COR-L47 (cell line): Measurements from ENCODE around the gene HAGHL.
"Not testable (repeated sequence)": the region's sequence is repeated elsewhere in the genome, so short reads cannot be mapped to it uniquely, and the experiment has no call there.

ENCODE experiments used
- DNase-seq: peaks from one replicate; lab custom pipeline; 2025; lab: John Stamatoyannopoulos, UW

HAGHL gene

DNA sequence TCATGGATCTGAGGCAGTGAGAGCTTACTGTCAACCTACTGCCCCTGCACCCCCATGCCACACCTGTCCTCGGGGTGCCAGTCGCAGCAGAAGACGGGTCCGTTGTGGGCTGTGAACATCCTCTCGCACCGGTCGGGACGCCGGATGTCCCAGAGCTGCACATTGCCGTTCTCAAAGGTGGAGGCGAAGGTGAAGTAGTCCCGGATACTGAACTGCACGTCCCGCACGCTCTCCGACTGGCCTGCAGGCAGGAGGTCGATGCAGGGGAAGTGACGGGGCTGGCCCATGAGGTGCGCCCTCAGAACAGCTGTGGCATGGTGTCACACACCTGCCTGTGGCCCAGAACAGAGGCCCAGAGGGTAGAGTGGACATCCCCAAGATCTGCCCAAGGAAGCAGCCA is 39.4 kb upstream of the HAGHL start:
- DNase-seq: no peak

DNA sequence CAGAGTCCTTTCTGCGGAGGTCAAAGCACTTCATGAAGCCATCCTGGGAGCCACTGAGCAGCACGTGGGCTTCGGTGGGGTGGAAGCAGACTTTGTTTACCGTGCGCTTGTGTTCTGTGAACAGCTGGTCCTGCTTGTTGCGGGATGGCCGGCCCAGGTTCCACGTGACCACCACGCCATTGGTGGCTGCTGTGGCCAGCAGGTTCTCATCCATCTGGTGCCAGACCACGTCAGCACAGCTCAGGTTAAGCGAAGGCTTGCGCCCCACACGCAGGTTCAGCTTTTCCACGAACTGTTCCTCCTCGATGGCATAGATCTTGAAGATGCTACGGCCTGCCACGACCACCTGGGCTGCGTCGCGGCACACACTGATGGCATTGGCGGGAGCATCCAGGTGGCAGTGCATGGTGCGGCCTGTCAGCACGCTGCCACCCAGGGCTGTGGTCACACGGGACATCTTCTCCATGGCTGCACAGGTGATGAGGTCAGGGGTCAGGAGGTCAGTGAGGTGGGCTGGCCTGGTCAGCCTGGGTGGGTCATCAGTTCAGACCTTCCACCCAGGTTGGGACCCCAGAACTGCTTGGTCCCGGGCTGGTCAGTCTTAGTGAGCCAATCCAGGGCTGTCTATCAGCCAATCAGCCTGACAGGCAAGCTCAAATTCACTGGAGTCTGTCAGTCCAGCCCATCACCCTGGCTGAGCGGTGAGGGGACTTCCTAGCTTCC is 37.6 kb upstream of the HAGHL start:
- no peak for DNase-seq

DNA sequence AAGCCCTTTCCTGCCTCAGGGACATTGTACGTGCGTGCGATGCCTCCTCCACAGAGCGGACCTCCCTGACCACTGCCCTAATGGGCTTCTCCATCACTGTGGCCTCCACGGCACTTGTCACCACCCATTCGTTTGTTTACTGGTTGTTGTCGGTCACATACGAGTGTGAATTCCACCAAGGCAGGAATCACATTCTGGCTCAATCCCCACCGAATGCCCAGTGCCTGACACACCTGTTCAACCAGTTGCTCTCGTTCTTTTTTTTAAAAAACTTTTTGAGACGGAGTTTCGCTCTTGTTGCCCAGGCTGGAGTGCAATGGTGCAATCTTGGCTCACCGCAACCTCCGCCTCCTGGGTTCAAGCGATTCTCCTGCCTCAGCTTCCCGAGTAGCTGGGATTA is 35.7 kb upstream of the HAGHL start:
- not testable (repeated sequence) for DNase-seq

DNA sequence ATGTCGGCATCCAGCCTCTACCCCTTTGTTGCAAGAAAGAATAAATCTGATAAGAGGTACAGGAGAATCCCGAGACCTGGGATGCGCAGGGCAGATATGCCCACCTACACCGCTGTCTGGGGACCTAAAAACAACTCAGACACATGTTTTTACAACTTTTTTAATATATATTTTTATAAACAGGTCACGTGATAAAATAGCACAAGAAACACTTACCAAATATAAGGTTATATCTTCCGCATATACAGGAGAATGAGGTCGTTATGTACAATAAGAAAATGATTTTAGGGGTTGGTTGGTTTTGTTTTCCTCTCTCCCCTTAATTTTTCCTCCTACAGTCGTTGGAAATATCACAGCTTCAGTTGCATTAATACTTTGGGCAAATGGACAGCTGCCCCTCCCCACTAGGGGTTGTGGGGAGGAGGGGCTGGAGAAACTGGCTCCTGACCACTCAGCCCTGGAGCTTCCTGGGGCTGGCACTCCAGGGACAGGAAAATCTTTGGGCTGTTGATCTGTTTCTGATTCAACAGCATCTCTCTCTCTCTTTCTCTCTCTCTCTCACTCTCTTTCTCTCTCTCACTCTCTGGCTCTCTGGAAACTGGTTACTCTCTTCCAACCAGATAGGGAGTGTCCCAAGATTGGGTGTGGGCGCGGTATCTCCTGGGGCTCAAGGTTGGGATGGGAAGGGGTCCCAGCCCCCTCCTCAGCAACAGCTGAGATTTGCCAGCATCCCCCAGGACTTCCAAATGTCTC is 34.4 kb upstream of the HAGHL start:
- no peak for DNase-seq

DNA sequence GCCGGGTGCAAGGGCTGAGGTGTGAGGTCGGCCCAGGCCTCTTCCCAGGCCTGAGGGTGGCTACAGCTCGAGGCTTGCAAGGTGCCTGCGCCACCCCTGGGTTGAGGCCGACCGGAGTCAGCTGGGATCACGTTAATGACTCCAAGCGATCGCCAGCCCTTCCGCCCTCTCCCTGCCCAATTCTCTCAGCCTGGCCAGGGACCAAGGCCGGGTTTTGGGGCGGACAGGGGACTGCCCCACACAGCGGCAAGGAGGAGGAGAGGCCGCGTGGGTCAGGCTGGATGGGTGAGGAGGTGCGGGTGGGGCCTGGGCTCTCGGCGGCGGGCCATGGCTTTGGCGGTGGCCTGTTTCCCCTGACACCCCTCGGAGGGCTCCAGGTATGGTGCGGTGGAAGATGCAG is 33.5 kb upstream of the HAGHL start:
- DNase-seq: no peak

DNA sequence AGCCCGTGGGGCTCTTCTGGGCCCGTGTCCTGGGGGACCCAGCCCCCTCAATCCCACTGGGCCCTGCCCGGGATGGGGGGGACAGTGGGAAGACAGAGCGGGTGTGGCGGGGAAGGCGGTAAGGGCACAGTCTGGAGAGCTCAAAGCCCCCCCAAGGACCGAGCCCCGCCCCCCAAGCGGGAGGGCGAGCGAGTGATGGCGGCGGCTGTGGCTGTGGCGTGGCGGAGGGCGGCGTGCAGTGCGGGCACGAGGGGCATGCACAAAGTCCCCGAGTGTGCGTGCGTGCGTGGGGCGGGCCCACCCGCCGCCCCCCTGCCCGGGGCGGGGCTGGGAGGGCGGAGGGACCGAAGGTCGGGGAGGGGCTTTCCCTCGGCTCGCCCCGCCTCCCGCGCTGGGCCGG is 33.1 kb upstream of the HAGHL start:
- no peak for DNase-seq

DNA sequence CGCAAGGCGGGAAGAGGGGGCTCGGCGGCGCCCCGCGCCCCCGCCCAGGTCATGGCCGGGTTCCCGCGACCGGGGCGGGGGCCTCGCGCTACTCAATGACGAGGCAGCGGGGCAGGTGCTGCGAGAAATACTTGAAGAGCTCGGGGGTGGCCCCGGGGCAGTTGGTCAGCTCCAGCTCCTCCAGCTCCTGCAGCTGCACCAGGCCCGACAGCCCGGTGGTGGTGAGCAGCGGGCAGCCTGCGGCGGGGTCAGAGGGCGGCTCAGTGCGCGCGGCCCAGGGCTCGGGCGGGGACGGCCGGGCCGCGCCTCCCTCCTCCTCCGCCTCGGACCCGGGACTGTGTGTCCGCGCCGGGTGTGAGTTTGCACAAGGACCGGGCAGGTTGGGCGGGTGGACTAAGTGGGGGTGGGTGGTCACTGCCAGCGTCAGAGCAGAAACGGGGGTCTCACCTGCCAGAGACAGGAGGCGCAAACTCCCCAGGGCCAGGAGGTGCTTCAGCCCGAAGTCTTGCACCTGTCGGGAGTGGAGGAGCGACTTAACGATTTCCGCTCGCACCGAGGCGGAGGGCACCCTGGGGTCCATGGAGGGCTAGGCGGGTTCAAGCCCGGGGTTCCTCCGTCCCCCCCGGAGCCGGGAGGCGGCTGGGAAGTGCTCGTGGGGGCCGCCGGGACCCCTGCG is 32.6 kb upstream of the HAGHL start:
- DNase-seq: no peak

DNA sequence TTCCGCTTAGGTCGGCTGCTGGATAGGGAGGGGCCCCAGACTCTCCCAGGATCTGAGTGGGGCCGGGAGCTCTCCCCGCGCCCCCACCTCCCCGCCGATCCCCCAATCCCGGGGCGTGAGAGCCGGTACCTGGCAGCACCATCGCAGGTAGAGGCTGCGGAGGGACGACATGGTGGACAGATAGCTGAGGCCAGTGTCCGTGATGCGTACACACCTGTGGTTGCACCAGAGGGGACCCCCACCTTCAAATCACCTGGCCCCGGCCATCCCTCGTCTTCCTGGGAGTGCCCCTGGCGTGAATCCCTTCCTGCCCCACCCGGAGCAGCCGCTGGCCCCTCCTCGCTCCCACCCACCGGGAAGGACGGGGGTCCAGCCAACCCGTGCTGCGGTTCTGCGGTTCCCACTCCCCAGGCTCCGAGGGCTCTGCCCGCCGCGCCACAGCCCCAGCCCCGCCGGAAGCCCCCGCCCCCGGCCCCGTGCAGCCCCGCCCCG is 32.0 kb upstream of the HAGHL start:
- DNase-seq: peak; percentile 72

DNA sequence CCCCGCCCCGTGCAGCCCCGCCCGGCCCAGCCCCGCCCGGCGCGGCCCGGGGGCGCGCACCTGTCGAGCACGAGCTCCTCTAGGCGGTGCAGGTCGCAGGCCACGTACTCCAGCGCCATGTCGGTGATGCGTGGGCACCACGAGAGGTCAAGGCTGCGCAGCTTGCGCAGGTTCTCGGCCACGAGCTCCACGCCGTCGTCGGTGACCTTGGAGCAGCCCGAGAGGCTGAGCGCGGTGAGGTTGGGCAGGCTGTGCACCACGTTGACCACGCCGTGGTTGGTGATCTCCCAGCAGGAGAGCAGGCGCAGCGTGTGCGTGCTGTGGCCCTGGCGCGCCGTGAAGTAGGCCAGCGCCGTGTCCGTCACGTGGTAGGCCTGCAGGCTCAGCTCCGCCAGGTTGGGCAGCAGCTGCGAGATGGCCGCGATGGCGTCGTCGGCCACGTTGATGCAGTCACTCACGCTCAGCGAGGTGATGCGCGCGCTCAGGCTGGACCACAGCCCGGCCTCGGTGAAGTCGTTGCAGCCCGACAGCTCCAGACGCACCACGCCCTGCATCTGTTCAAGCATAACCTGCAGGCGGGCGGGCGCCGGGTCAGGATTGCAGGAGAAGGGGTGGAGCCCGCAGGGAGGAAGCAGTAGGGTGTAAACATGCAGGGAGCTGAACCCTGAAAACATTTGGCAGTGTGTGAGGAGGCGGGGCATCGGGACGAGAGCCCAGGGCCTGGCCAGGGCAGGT is 31.4 kb upstream of the HAGHL start:
- DNase-seq: peak; percentile 97

DNA sequence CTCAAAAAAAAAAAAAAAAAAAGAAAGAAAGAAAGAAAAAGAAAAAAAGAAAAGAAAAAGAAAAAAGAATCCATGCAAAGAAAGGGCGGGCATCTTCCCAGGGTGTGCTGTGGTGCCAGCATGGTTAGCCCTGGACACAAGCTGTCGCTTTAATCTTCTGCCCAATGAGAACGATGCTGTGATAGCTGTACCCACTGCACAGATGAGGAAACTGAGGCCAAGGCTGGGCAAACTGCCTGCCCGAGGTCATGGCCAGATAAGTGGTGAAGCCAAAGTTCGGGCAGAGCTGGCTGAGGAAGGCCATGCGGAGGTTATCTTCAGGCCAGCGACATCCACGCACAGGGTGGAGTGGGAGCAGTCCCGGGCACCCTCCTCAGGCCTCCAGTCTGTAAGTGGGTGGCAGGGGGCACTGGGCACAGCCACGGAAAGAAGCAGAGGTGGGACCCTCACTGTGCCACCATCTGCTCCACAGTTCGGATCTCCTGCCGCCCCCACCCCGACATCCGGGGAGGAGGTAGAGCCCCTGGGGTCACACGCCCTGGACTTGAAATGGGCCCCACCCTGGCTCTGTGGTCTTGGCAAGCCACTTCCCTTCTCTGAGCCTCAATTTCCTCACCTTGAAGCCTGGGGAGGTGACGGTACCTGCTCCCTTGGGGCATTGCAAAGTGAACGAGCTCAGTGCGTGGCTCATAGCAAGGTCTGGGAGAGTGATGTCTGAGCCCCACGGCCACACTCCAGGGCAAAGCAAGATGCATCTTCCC is 27.8 kb upstream of the HAGHL start:
- DNase-seq: no peak

DNA sequence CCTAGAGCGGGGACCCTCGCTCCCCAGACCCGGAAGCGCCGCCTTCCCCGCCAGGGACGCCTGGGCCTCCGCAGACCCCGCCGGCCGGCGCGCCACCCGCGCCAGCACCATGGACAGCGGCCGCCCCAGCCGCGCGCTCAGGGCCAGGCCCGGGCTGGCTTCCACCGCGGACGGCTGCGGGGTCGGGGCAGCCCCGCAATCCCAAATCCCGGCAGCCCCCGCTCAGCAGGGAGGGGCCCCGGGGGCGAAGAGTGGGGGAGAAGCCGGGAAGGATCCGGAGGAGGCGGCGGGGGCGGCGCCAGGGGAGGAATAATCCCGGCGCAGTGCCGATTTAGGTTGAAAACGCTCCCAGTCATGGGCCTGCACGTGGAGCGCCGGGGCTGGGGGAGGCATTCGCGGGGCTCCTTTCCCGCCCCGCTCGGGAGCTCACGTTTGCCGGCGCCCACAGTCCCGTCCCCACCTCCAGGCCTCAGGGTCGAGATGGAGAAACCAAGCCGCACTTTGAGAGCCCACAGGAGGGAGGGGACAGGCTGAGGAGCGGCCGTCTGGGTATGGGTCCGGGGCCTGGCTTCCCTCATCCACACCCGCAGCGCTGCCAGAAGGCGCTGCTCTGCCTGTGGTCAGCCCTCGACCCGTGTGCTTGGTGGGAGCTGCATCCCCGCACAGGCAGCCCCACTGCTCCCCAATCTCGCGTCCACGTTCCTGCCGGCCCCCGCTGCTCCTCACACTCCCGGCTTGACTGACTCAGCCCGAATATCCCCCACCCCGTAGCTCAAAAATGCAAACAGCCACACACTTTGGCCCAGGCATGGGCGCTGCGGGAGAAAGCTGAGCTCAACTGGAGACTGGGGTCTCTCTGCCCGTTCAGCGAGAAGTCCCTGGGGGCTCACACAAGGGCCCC is 26.0 kb upstream of the HAGHL start:
- DNase-seq: no peak

DNA sequence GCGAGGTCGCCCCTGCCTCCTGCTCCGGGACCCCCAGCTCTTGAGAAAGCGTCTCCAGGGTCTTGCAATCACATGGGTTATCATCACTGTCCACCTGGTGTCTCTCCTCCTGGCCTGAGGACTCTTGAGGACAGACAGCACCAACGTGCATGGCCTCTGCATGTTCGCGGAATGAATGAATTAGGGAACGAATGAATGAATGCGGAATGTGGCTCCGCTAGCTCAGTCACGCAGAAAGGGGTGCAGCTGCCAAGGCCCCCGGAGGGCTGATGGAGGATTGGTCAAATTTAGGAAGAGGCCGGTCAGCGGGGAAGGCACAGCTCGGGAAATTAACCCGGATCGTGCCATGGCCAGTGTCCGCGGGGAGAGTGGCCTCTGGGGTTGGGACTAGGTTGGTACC is 24.6 kb upstream of the HAGHL start:
- DNase-seq: no peak

DNA sequence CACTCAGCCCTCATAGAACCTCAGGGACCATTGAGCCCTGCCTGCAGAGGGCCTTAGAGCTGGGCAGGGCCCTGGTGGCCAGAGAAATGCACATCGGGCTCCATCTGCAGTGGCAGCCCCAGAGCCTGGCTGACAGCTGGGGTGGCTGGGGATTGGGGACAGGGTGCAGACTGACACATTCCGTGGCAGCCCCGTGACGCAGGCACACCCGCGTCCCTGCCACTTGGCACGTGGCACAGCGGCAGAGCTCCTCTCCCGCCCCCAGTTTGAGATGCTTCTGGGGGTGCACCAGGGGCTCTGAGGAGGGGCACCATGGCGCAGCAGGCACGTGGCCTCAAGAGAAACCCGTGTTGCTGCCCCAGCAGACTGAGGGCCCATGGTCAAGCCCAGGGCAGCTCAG is 23.5 kb upstream of the HAGHL start:
- no peak for DNase-seq

DNA sequence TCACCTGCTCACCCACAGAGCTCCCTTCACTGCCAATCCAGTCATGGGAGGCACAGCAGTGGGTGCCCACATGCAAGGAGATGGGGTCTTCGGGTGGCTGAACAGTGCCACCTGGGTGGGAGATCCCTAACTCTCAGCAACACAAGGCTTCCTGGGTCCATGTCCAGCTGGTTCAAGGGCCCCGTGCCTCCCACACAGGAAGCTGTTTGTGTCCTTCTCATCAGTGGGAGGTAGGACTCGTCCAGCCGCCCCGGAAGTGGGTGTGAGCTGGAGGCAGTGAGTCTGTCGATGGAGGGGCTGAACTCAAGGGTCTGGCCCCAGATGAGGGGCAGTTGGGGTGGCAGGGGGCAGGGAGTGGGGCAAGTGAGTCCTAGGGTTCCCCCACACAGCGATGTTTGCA is 22.9 kb upstream of the HAGHL start:
- no peak for DNase-seq

DNA sequence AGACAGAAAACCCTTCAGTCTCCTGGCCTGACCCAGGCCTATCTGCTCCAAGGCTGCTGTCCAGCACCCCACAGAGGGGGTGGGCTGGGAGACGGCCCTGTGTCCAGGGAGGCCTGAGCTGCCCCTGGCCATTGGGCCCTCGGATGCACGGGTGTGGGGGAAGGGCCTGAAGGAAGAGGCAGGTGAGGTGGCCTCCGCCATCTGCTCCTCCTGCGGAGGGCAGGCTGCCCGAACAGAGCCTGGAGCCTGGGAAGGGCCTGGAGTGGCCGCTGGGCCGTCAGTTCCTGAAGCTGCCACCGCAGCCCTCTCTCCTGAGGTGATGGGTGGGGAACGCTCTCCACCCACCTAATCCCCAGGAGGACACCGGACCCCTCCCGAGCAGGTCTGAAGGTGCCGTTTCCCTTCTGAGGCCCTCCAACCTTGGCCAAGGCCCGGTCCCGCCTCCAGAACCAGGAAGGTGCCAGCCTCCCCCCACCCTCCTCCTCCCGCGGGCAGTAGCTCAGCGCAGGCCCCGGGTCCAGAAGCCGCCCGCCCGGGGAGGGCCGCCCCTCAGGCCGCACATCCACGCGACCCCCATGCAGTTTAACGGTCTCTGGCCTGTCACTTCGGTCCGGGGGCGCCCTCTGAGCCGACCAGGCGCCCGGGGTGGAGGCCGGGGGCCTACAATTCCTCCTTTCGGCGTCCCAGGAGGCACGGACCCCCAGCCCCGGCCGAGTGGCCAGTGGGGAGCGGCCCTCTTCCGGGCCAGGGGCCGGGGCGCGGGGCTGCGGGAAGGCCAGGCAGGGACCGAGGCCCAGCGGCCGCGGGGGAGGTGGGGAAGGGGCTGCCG is 22.1 kb upstream of the HAGHL start:
- DNase-seq: no peak

DNA sequence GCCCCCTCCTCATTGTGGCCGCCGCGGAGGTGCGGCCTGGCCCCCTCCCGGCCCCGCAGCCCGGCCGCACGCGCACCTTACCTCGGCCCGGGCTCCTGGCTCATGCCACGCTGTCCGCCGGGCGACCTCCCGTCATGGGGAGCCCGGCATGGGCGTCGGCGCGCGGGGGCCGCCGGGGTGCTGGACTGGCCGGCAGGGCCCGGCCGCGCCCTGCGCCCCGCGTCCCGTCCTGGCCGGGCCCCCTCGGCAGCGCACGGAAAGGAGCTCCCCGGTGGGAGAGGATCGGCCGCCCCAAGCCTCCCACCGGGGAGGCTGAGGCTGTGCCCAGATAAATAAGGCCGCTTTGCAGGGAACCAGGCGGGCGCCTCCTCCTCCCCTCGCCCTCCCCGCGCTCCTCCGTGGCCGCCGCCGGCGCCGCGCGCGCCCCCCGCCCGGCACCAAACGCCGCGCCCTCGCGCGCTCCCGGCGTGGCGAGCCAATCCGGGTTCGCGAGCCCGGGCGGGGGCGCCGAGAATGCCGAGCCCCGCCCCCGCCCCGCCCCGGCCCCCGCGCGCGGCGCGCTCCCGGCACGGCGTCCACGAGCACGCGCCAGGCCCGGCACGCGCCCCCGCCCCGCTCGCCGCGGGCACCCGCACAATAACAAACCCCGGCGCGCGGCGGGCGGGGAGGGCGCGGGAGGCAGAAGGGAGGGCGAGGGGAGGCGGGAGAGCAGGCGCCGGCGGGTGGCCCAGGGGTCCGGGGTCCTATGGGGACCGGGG is 21.3 kb upstream of the HAGHL start, which contains the start of gene FBXL16:
Gene FBXL16 (minus strand): TSS at position 371 of the 758 bp plus-strand sequence. CDS start 8,396 bp downstream, outside the sequence.
- peak; percentile 84 for DNase-seq

DNA sequence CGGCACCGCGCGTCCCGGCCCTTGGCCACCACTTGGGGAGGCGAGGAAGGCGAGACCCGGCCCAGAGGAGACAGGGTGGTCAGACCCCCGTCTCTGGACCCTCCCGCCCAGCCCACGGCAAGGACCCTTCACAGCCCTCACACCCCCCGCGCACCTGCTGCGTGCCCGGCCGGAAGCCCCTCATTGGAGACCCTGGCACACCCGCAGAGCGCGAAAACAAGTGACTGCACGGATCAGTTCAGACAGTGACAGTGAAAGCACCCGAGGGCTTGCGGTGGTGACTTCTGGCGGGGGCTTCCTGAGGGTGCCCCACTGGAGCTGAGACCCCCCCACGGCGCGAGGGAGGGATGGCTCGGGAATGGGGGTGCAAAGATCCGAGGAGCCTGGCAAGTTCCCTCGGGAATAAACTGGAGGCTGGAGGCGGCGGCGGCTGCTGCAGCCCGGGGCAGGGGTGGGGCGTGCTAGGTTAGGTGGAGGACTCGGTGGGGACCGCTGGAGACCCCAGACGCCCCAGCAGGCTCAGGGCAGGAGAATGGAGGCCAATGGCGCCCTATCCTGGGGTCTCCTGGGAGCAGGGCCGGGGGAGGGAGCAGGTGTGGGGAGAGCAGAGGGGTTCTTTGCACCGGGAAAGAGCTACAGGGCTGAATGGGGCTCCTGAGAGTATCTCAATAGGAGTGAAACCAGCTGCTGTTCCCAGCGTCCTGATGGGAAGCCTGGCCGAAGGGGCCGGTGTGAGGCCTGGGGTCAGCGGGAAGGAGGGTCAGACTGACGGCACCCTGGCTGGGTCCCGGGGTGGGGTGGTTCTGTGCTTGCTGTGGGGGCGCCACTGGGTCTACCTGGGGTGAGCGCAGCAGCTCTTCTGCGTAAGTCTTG is 20.5 kb upstream of the HAGHL start:
- DNase-seq: no peak
